ENCODE data around the gene WFDC8. TPM values are rescaled to one million over a fixed set of nuclear protein-coding genes. Genes with fewer than 3 reads are reported as not detected.

WFDC8 gene
- total and polyA plus RNA-seq, 2 donors (not counting 3 experiments of a cell fraction or from before 2014, with no cell fraction given) = not detected

DNA sequence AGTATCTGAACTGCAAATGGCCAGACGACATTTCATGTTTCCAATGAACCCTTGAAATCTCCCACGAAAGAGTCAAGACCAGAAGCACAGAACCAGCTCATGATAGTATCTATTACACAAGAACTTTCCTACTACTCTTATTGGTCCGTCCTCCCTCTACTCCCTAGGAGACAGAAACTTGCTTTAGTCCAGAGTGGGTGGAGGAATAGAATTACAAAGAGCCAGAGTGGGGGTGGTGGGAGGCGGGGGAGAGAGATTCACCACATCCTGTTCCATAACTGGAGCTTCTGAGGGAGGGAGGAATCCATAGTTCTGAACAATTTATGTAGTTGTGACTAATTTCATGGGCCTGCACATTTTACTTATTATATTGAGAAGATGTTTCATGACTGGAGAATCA lies 32.0 kb upstream of the WFDC8 start:
- POLR2A ChIA-PET = no interaction called here
- Histone ChIP-seq H3K36me3 (ENCODE audit: control insufficient read depth in 2 of 2, extremely low read depth in 1 of 2, insufficient read depth in 2 of 2, low read length in 2 of 2) (no peaks in the 10 kb centered on the region), H2AFZ (ENCODE audit: low read depth, low read length) (no peak overlapping the region), H3K27me3 (ENCODE audit: control insufficient read depth in 2 of 2, insufficient read depth in 2 of 2, low read length in 2 of 2) (no peaks in the 10 kb centered on the region), H3K79me2 (ENCODE audit: control insufficient read depth, insufficient read depth, low read length) (no peaks in the 10 kb centered on the region), H4K20me1 (replicated peaks; ENCODE audit: control insufficient read depth, extremely low read depth, insufficient read depth, low read length) (no peaks in the 10 kb centered on the region), H3K9ac (replicated peaks; ENCODE audit: extremely low read depth, insufficient read depth, low read length) (no peak overlapping the region), H3K4me3 (replicated peaks in 1 of 3; ENCODE audit: insufficient read depth in 1 of 3, low read depth in 1 of 3, low read length in 3 of 3) (no peak overlapping the region), H3K9me3 (replicated peaks; ENCODE audit: control insufficient read depth, insufficient read depth, low read length) (no peaks in the 10 kb centered on the region), H3K4me1 (ENCODE audit: control insufficient read depth, extremely low read depth, insufficient read depth, low read length) (no peaks in the 10 kb centered on the region), H3K9me1 (replicated peaks; ENCODE audit: control insufficient read depth, extremely low read depth, insufficient read depth, low read length) (no peaks in the 10 kb centered on the region), H3K27ac (ENCODE audit: insufficient read depth, low read depth, low read length) (no peak overlapping the region), H3K4me2 (ENCODE audit: insufficient read depth, low read length) (no peak overlapping the region)
- FAIRE-seq = no peak
- CTCF ChIA-PET = interaction anchor here (1.2 to 1.8 kb wide), 3 partner anchors 15 to 18 kb away, joined by 3 to 9 read pairs (median 4); partner anchors contain the start of gene WFDC10A
- intact Hi-C loops (cut with micrococcal nuclease) (no loop called here), dilution Hi-C loops (cut with MboI; ENCODE audit: extremely low pct_ligation_motif_present, low sequenced_read_pairs) (no loop called here)
- no TSS peak for BruUV-seq (replicated peaks)
- TF ChIP-seq, protein P1, sequence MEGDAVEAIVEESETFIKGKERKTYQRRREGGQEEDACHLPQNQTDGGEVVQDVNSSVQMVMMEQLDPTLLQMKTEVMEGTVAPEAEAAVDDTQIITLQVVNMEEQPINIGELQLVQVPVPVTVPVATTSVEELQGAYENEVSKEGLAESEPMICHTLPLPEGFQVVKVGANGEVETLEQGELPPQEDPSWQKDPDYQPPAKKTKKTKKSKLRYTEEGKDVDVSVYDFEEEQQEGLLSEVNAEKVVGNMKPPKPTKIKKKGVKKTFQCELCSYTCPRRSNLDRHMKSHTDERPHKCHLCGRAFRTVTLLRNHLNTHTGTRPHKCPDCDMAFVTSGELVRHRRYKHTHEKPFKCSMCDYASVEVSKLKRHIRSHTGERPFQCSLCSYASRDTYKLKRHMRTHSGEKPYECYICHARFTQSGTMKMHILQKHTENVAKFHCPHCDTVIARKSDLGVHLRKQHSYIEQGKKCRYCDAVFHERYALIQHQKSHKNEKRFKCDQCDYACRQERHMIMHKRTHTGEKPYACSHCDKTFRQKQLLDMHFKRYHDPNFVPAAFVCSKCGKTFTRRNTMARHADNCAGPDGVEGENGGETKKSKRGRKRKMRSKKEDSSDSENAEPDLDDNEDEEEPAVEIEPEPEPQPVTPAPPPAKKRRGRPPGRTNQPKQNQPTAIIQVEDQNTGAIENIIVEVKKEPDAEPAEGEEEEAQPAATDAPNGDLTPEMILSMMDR (IDR thresholded peaks at IDR 0.05; ENCODE audit: extremely low read depth in 1 of 2, insufficient read depth in 1 of 2, low read depth in 1 of 2, low read length in 2 of 2) = no peak
- TF ChIP-seq GATA2 (IDR thresholded peaks at IDR 0.05; ENCODE audit: insufficient read depth, insufficient read length, low read depth, low read length) (no peak), MYC (IDR thresholded peaks at IDR 0.05; ENCODE audit: low read depth, low read length) (no peak), POLR2A (IDR thresholded peaks at IDR 0.05; ENCODE audit: low read depth, low read length) (no peak), JUN (IDR thresholded peaks at IDR 0.05; ENCODE audit: borderline replicate concordance, insufficient read depth, insufficient read length, low read depth) (no peak), EZH2 (IDR thresholded peaks at IDR 0.05; ENCODE audit: borderline replicate concordance, low read depth, low read length, severe bottlenecking) (no peak), FOS (IDR thresholded peaks at IDR 0.05; ENCODE audit: borderline replicate concordance, insufficient read depth, low read length) (no peak), POLR2AphosphoS5 (IDR thresholded peaks at IDR 0.05; ENCODE audit: insufficient read depth, low read depth, low read length) (no peak)
- TF ChIP-seq, protein P2, sequence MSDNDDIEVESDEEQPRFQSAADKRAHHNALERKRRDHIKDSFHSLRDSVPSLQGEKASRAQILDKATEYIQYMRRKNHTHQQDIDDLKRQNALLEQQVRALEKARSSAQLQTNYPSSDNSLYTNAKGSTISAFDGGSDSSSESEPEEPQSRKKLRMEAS (IDR thresholded peaks at IDR 0.05; ENCODE audit: insufficient read depth, insufficient read length) = no peak
- no peak for DNase-seq (ENCODE audit: low read depth, low spot score)

Measured in endothelial cell of umbilical vein (primary cell).